ENCODE results near the gene DCUN1D2.

GRCh38 chr13:113445791-113446487 lies 44.6 kb downstream of the DCUN1D2 start:
- TF ChIP-seq, protein P1, sequence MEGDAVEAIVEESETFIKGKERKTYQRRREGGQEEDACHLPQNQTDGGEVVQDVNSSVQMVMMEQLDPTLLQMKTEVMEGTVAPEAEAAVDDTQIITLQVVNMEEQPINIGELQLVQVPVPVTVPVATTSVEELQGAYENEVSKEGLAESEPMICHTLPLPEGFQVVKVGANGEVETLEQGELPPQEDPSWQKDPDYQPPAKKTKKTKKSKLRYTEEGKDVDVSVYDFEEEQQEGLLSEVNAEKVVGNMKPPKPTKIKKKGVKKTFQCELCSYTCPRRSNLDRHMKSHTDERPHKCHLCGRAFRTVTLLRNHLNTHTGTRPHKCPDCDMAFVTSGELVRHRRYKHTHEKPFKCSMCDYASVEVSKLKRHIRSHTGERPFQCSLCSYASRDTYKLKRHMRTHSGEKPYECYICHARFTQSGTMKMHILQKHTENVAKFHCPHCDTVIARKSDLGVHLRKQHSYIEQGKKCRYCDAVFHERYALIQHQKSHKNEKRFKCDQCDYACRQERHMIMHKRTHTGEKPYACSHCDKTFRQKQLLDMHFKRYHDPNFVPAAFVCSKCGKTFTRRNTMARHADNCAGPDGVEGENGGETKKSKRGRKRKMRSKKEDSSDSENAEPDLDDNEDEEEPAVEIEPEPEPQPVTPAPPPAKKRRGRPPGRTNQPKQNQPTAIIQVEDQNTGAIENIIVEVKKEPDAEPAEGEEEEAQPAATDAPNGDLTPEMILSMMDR (conservative IDR thresholded peaks at IDR 0.05), result no peak
- TF ChIP-seq ZFX (IDR thresholded peaks at IDR 0.05), result no peak
